B cell (primary cell): Measurements from ENCODE around the gene RAD51B.

Experiments
- EZH2 ChIP-seq: IDR thresholded peaks from 2 replicates; pipeline ENCODE4 v1.6.1; 2012; ENCODE audit warnings: borderline replicate concordance, low read depth, mild to moderate bottlenecking, moderate library complexity, low read length; ENCODE audit not compliant: insufficient read depth, poor library complexity, severe bottlenecking
- TF ChIP-seq, protein P1 (sequence below): fragments of 200-600 bp; IDR thresholded peaks from one replicate; pipeline ENCODE4 v1.8.0; 2022; ENCODE audit warnings: antibody characterized with exemption, mild to moderate bottlenecking

DNA sequence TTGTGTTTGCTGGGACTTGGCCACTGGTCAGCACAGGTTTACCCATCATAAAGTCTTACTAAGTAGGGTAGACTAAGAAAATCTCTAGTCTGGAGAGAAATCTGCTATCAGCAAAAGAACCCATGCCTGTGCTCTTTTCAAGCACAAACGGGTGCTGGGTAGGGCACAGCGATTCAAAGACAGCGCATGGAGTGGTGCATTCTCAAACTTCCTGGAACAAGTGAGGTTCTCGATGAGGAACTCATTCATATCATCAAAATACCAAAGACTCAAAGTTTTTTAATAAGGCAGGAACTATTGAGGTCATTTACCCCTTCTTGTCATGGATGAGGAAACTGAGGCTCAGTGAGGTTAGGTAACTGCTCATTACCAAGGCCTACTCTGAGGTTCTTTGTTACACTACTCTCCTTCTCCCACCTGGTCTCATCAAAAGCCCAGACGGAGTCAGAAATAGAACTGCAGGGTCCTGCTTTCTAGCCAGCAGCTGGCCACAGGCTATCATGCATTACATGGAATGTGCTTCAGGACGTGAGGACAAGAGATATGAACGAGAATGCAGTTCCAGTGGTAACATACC lies 583.0 kb downstream of the RAD51B start:
- TF ChIP-seq, protein P1, sequence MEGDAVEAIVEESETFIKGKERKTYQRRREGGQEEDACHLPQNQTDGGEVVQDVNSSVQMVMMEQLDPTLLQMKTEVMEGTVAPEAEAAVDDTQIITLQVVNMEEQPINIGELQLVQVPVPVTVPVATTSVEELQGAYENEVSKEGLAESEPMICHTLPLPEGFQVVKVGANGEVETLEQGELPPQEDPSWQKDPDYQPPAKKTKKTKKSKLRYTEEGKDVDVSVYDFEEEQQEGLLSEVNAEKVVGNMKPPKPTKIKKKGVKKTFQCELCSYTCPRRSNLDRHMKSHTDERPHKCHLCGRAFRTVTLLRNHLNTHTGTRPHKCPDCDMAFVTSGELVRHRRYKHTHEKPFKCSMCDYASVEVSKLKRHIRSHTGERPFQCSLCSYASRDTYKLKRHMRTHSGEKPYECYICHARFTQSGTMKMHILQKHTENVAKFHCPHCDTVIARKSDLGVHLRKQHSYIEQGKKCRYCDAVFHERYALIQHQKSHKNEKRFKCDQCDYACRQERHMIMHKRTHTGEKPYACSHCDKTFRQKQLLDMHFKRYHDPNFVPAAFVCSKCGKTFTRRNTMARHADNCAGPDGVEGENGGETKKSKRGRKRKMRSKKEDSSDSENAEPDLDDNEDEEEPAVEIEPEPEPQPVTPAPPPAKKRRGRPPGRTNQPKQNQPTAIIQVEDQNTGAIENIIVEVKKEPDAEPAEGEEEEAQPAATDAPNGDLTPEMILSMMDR: no peak
- no peak for TF ChIP-seq EZH2
